ENCODE measurements around the gene RTN4R.

The RTN4R gene

GRCh38 chr22:20231514-20232236, 36.4 kb downstream of the RTN4R start:
- Histone ChIP-seq H3K27ac (ENCODE audit: low read length) (no peak overlapping the region), H3K36me3 (ENCODE audit: control insufficient read depth, low read depth, low read length) (no peaks in the 10 kb centered on the region), H3K4me3 (ENCODE audit: low read length) (no peak overlapping the region), H3K9ac (ENCODE audit: low read length) (no peak overlapping the region), H3K27me3 (ENCODE audit: control insufficient read depth, insufficient read depth, low read length) (no peaks in the 10 kb centered on the region), H3K9me3 (ENCODE audit: control insufficient read depth, low read depth, low read length) (no peaks in the 10 kb centered on the region), H3K4me1 (ENCODE audit: control insufficient read depth, low read depth, low read length) (no peaks in the 10 kb centered on the region)

GRCh38 chr22:20230777-20231420, 37.2 kb downstream of the RTN4R start:
- no peaks in the 10 kb centered on the region for H3K36me3 ChIP-seq (ENCODE audit: control insufficient read depth, low read depth, low read length)
- no peaks in the 10 kb centered on the region for H3K4me1 ChIP-seq (ENCODE audit: control insufficient read depth, low read depth, low read length)
- H3K27ac ChIP-seq (ENCODE audit: low read length) = no peak overlapping the region
- H3K9ac ChIP-seq (ENCODE audit: low read length) = no peak overlapping the region
- H3K4me3 ChIP-seq (ENCODE audit: low read length) = no peak overlapping the region
- H3K9me3 ChIP-seq (ENCODE audit: control insufficient read depth, low read depth, low read length) = no peaks in the 10 kb centered on the region
- H3K27me3 ChIP-seq (ENCODE audit: control insufficient read depth, insufficient read depth, low read length) = no peaks in the 10 kb centered on the region

- Histone ChIP-seq H3K9me3 (ENCODE audit: control insufficient read depth, low read depth, low read length) (no peaks in the 10 kb centered on the region), H3K4me1 (ENCODE audit: control insufficient read depth, low read depth, low read length) (no peaks in the 10 kb centered on the region), H3K4me3 (ENCODE audit: low read length) (no peak overlapping the region), H3K27me3 (ENCODE audit: control insufficient read depth, insufficient read depth, low read length) (no peaks in the 10 kb centered on the region), H3K9ac (ENCODE audit: low read length) (no peak overlapping the region), H3K27ac (ENCODE audit: low read length) (no peak overlapping the region), H3K36me3 (ENCODE audit: control insufficient read depth, low read depth, low read length) (no peaks in the 10 kb centered on the region)
Measured at GRCh38 chr22:20229916-20230775, 38.0 kb downstream of the RTN4R start.

- Histone ChIP-seq H3K4me1 (ENCODE audit: control insufficient read depth, low read depth, low read length) (no peaks in the 10 kb centered on the region), H3K27me3 (ENCODE audit: control insufficient read depth, insufficient read depth, low read length) (no peaks in the 10 kb centered on the region), H3K4me3 (ENCODE audit: low read length) (no peak overlapping the region), H3K9me3 (ENCODE audit: control insufficient read depth, low read depth, low read length) (no peaks in the 10 kb centered on the region), H3K9ac (ENCODE audit: low read length) (no peak overlapping the region), H3K27ac (ENCODE audit: low read length) (no peak overlapping the region), H3K36me3 (ENCODE audit: control insufficient read depth, low read depth, low read length) (no peaks in the 10 kb centered on the region)
Measured at GRCh38 chr22:20228939-20229272, 39.2 kb downstream of the RTN4R start.

- no peak overlapping the region for H3K27ac ChIP-seq (ENCODE audit: low read length)
- no peaks in the 10 kb centered on the region for H3K36me3 ChIP-seq (ENCODE audit: control insufficient read depth, low read depth, low read length)
- H3K4me1 ChIP-seq (ENCODE audit: control insufficient read depth, low read depth, low read length) = no peaks in the 10 kb centered on the region
- H3K27me3 ChIP-seq (ENCODE audit: control insufficient read depth, insufficient read depth, low read length) = no peaks in the 10 kb centered on the region
- H3K9ac ChIP-seq (ENCODE audit: low read length) = no peak overlapping the region
- no peak overlapping the region for H3K4me3 ChIP-seq (ENCODE audit: low read length)
- no peaks in the 10 kb centered on the region for H3K9me3 ChIP-seq (ENCODE audit: control insufficient read depth, low read depth, low read length)
Measured at GRCh38 chr22:20228055-20228938, 39.8 kb downstream of the RTN4R start.

- Histone ChIP-seq H3K27me3 (ENCODE audit: control insufficient read depth, insufficient read depth, low read length) (no peaks in the 10 kb centered on the region), H3K4me1 (ENCODE audit: control insufficient read depth, low read depth, low read length) (no peaks in the 10 kb centered on the region), H3K9me3 (ENCODE audit: control insufficient read depth, low read depth, low read length) (no peaks in the 10 kb centered on the region), H3K36me3 (ENCODE audit: control insufficient read depth, low read depth, low read length) (no peaks in the 10 kb centered on the region), H3K27ac (ENCODE audit: low read length) (no peak overlapping the region), H3K9ac (ENCODE audit: low read length) (no peak overlapping the region), H3K4me3 (ENCODE audit: low read length) (no peak overlapping the region)
Measured at GRCh38 chr22:20227363-20227762, 40.8 kb downstream of the RTN4R start.

- Histone ChIP-seq H3K4me1 (ENCODE audit: control insufficient read depth, low read depth, low read length) (no peaks in the 10 kb centered on the region), H3K9me3 (ENCODE audit: control insufficient read depth, low read depth, low read length) (no peaks in the 10 kb centered on the region), H3K4me3 (ENCODE audit: low read length) (no peak overlapping the region), H3K27me3 (ENCODE audit: control insufficient read depth, insufficient read depth, low read length) (no peaks in the 10 kb centered on the region), H3K36me3 (ENCODE audit: control insufficient read depth, low read depth, low read length) (no peaks in the 10 kb centered on the region), H3K27ac (ENCODE audit: low read length) (no peak overlapping the region), H3K9ac (ENCODE audit: low read length) (no peak overlapping the region)
Measured at GRCh38 chr22:20226760-20227350, 41.3 kb downstream of the RTN4R start.

- Histone ChIP-seq H3K36me3 (ENCODE audit: control insufficient read depth, low read depth, low read length) (no peaks in the 10 kb centered on the region), H3K4me1 (ENCODE audit: control insufficient read depth, low read depth, low read length) (no peaks in the 10 kb centered on the region), H3K4me3 (ENCODE audit: low read length) (no peak overlapping the region), H3K9me3 (ENCODE audit: control insufficient read depth, low read depth, low read length) (no peaks in the 10 kb centered on the region), H3K27me3 (ENCODE audit: control insufficient read depth, insufficient read depth, low read length) (no peaks in the 10 kb centered on the region), H3K27ac (ENCODE audit: low read length) (no peak overlapping the region), H3K9ac (ENCODE audit: low read length) (no peak overlapping the region)
Measured at GRCh38 chr22:20226077-20226716, 41.9 kb downstream of the RTN4R start.

- Histone ChIP-seq H3K9me3 (ENCODE audit: control insufficient read depth, low read depth, low read length) (no peaks in the 10 kb centered on the region), H3K4me3 (ENCODE audit: low read length) (no peak overlapping the region), H3K27me3 (ENCODE audit: control insufficient read depth, insufficient read depth, low read length) (no peaks in the 10 kb centered on the region), H3K4me1 (ENCODE audit: control insufficient read depth, low read depth, low read length) (no peaks in the 10 kb centered on the region), H3K9ac (ENCODE audit: low read length) (no peak overlapping the region), H3K36me3 (ENCODE audit: control insufficient read depth, low read depth, low read length) (no peaks in the 10 kb centered on the region), H3K27ac (ENCODE audit: low read length) (no peak overlapping the region)
Measured at GRCh38 chr22:20225693-20225966, 42.5 kb downstream of the RTN4R start.

GRCh38 chr22:20224917-20225692, 43.0 kb downstream of the RTN4R start:
- H3K36me3 ChIP-seq (ENCODE audit: control insufficient read depth, low read depth, low read length) = no peaks in the 10 kb centered on the region
- H3K27ac ChIP-seq (ENCODE audit: low read length) = no peak overlapping the region
- no peak overlapping the region for H3K4me3 ChIP-seq (ENCODE audit: low read length)
- no peak overlapping the region for H3K9ac ChIP-seq (ENCODE audit: low read length)
- H3K27me3 ChIP-seq (ENCODE audit: control insufficient read depth, insufficient read depth, low read length) = no peaks in the 10 kb centered on the region
- H3K9me3 ChIP-seq (ENCODE audit: control insufficient read depth, low read depth, low read length) = no peaks in the 10 kb centered on the region
- no peaks in the 10 kb centered on the region for H3K4me1 ChIP-seq (ENCODE audit: control insufficient read depth, low read depth, low read length)

All from iPS-18a (cell line).